K562 (cell line): Measurements from ENCODE around the gene CMTM8. TPM values are rescaled to one million over a fixed set of nuclear protein-coding genes. Genes with fewer than 3 reads are reported as not detected.

ENCODE experiments used
- ATAC-seq: fragments of 200-7000 bp; cut with Tn5 transposase; 3 replicates; pipeline ENCODE4 v1.9.1; 2020; ENCODE audit warnings: moderate library complexity
- BruUV-seq: library from RNA; stranded (reverse); fragments of 400-500 nt; replicated peaks from 2 replicates; lab custom pipeline; 2021; lab: Mats Ljungman, UMichigan
- CTCF ChIA-PET: fragments of 300-600 bp; formaldehyde crosslinking; extraction: SDS; loops from one replicate; lab custom pipeline; 2021; ENCODE audit warnings: low intra/inter-chr PET ratio; lab: Yijun Ruan, JAX
- POLR2A ChIA-PET: fragments of 300-600, 350-650 bp; sonication (Branson Sonifier 250); formaldehyde crosslinking; extraction: SDS; loops from one replicate; lab custom pipeline; 2021; ENCODE audit warnings: antibody characterized with exemption, inconsistent platforms; lab: Yijun Ruan, JAX
- DNase-seq, 4 experiments: peaks; one replicate each; pipeline versions ENCODE4 v3.0.0 to v3.0.0-alpha.2; 2011 to 2018; ENCODE audit warnings: low spot score in 3 of 4, mixed read lengths in 3 of 4; ENCODE audit errors: extremely low read depth in 1 of 4
- FAIRE-seq: peaks from 2 replicates; lab custom pipeline; 2011; peaks lifted over from hg19 to GRCh38; lab: Jason Lieb, UNC
- H2AFZ ChIP-seq: 2 replicates; pipeline ENCODE4 v1.6.0; 2011; ENCODE audit warnings: low read depth, low read length, control low read depth, inconsistent platforms
- H3K27ac ChIP-seq: fragments of 200-600 bp; 3 replicates; pipeline ENCODE4 v1.8.0; 2011; ENCODE audit warnings: low read depth, mild to moderate bottlenecking, control low read depth, inconsistent platforms, low read length, moderate library complexity, mixed read lengths; ENCODE audit errors: extremely low read depth
- H3K27me3 ChIP-seq, 2 experiments: fragments of 300-600 bp in 1 of 2; 2 replicates in 1 of 2; 3 replicates in 1 of 2; pipeline versions ENCODE4 v1.6.0 to v1.8.0; 2011; ENCODE audit warnings: inconsistent platforms in 2 of 2, low read length in 2 of 2, mild to moderate bottlenecking in 1 of 2, mixed read lengths in 1 of 2, moderate library complexity in 1 of 2; ENCODE audit not compliant: control insufficient read depth in 2 of 2, insufficient read depth in 2 of 2
- H3K36me3 ChIP-seq: fragments of 300-600 bp; 3 replicates; pipeline ENCODE4 v1.8.0; 2011; ENCODE audit warnings: mild to moderate bottlenecking, low read length, inconsistent platforms; ENCODE audit not compliant: control insufficient read depth, insufficient read depth
- H3K4me1 ChIP-seq, 2 experiments: fragments of 200-600 bp in 1 of 2; replicated peaks in 1 of 2; 2 replicates in 1 of 2; 3 replicates in 1 of 2; pipeline versions ENCODE4 v1.5.1 to v1.8.0; 2011; ENCODE audit warnings: inconsistent platforms in 2 of 2, low read length in 2 of 2, mild to moderate bottlenecking in 1 of 2, mixed read lengths in 1 of 2, moderate library complexity in 1 of 2; ENCODE audit not compliant: control insufficient read depth in 2 of 2, insufficient read depth in 2 of 2
- H3K4me2 ChIP-seq: 2 replicates; pipeline ENCODE4 v1.6.1; 2011; ENCODE audit warnings: low read length, control low read depth, inconsistent platforms, mixed read lengths; ENCODE audit not compliant: insufficient read depth
- H3K4me3 ChIP-seq: fragments of 200-600 bp; sonication (generic), shearing (Covaris generic); 2 replicates; pipeline ENCODE4 v1.5.1; 2016; ENCODE audit warnings: control low read depth, inconsistent platforms
- H3K79me2 ChIP-seq: fragments of 200-600 bp; 3 replicates; pipeline ENCODE4 v1.8.0; 2011; ENCODE audit warnings: low read length, inconsistent platforms; ENCODE audit not compliant: control insufficient read depth, insufficient read depth
- H3K9ac ChIP-seq, 2 experiments: 2 replicates each; pipeline versions ENCODE4 v1.6.0 to v1.6.1; 2011; ENCODE audit warnings: low read depth in 2 of 2, low read length in 2 of 2, control low read depth in 1 of 2, inconsistent platforms in 1 of 2, mild to moderate bottlenecking in 1 of 2, mixed read lengths in 1 of 2; ENCODE audit not compliant: insufficient read depth in 1 of 2
- H3K9me1 ChIP-seq: one replicate; pipeline ENCODE4 v1.6.0; 2011; ENCODE audit warnings: inconsistent platforms, mild to moderate bottlenecking, low read length, moderate library complexity; ENCODE audit not compliant: control insufficient read depth, insufficient read depth
- H3K9me3 ChIP-seq: replicated peaks from 2 replicates; pipeline ENCODE4 v1.5.1; 2011; ENCODE audit warnings: low read depth, low read length, inconsistent platforms; ENCODE audit not compliant: control insufficient read depth, insufficient read depth
- H4K20me1 ChIP-seq: replicated peaks from 2 replicates; pipeline ENCODE4 v1.6.1; 2011; ENCODE audit warnings: low read length, inconsistent platforms, mixed read lengths; ENCODE audit not compliant: control insufficient read depth, insufficient read depth
- COPS2 ChIP-seq: fragments of 450-650 bp; conservative IDR thresholded peaks from 2 replicates; pipeline ENCODE4 v1.6.1; 2016; ENCODE audit warnings: mild to moderate bottlenecking, moderate library complexity
- CSDE1 ChIP-seq, 2 experiments: fragments of 450-650 bp; IDR thresholded peaks; 2 replicates each; pipeline ENCODE4 v1.6.1; 2016; ENCODE audit warnings: mild to moderate bottlenecking in 1 of 2
- EZH2 ChIP-seq: IDR thresholded peaks from 2 replicates; pipeline ENCODE4 v1.6.1; 2012; ENCODE audit warnings: low read depth, mild to moderate bottlenecking, inconsistent platforms, low read length, borderline replicate concordance
- KAT7 ChIP-seq: sonication (generic); formaldehyde crosslinking; IDR thresholded peaks from 2 replicates; pipeline ENCODE4 v1.8.0; 2022; ENCODE audit warnings: missing genetic modification reagents, mild to moderate bottlenecking, borderline replicate concordance
- MED1 ChIP-seq: sonication (generic); formaldehyde crosslinking; IDR thresholded peaks from 2 replicates; pipeline ENCODE4 v1.8.1; 2023; ENCODE audit warnings: missing genetic modification reagents, borderline replicate concordance
- PHB2 ChIP-seq: fragments of 450-650 bp; IDR thresholded peaks from 2 replicates; pipeline ENCODE4 v1.6.1; 2017; ENCODE audit warnings: low read depth
- TAF1 ChIP-seq: IDR thresholded peaks from 2 replicates; pipeline ENCODE4 v1.6.1; 2011; ENCODE audit warnings: mild to moderate bottlenecking, low read length, moderate library complexity; ENCODE audit not compliant: insufficient read depth, control insufficient read depth, severe bottlenecking; ENCODE audit errors: extremely low read depth
- ZNF512 ChIP-seq: IDR thresholded peaks from 2 replicates; pipeline ENCODE4 v1.6.1; 2016; ENCODE audit warnings: missing genetic modification characterization, missing compliant biosample characterization
- WGBS: fragments of 100-300 bp; shearing (Covaris generic); methylation state at CpG from one replicate; pipeline ENCODE4 v1.1.6; 2016; ENCODE audit warnings: low coverage, mixed read lengths; ENCODE audit not compliant: insufficient coverage; ENCODE audit errors: missing lambda C conversion rate; 5-methylcytosine and 5-hydroxymethylcytosine counted together
- in situ Hi-C: fragments of 300-500 bp; cut with MboI; formaldehyde crosslinking; loops from 4 replicates; pipeline ENCODE4 v1.15.0; 2018; ENCODE audit warnings: inconsistent platforms, mixed read lengths
- intact Hi-C: fragments of 100-400 bp; cut with micrococcal nuclease; formaldehyde crosslinking; loops from 2 replicates; pipeline ENCODE4 v1.14.2; 2022
- polyA plus RNA-seq, 8 experiments: library from polyadenylated mRNA; depleted of rRNA in 4 of 8; stranded (reverse) in 5 of 8; unstranded in 3 of 8; fragments of >200 nt; fragmentation: Nextera tagmentation in 2 of 8; fragmentation: Illumina TruSeq in 1 of 8; extraction: Ambion mirVana in 2 of 8; extraction: Trizol in 1 of 8; gene quantifications; 2 replicates each; pipeline versions ENCODE4 v1.2.1 to v1.2.3, GENCODE V29; 2011 to 2014; ENCODE audit warnings: inconsistent platforms in 1 of 8, missing spikeins in 1 of 8
- total RNA-seq, 7 experiments: library from RNA; depleted of rRNA in 6 of 7; stranded (reverse); fragments of >200 nt in 6 of 7; fragmentation: Illumina TruSeq in 2 of 7; extraction: Trizol in 2 of 7; gene quantifications; 2 replicates each; pipeline versions ENCODE4 v1.2.1 to v1.2.3, GENCODE V29; 2011 to 2021; ENCODE audit warnings: low replicate concordance in 1 of 7

The CMTM8 gene
- total and polyA plus RNA-seq, 9 of the 15 experiments (the other 6 are each of a cell fraction or from before 2014, with no cell fraction given): not detected

DNA sequence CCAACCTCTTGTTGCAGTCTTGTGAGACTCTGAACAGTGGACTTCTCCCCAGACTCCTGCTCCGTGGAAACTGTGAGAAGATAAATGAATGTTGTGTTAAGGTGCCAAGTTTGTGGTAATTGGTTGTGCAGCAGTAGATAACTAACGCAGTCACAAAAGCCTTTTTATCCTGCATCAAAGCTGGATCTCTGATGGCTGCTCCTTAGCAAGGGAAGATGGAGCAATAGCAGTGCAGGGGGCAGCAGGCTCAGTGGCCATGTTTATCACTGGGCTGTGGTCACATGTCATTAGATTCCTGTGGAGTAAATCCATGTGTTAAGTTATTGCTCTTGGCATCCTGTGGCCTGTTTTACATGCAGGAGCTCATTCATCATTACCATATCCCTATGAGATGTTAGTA lies 166.7 kb downstream of the CMTM8 start:
- DNase-seq (no peak), FAIRE-seq (no peak), ATAC-seq (no peak)
- Histone ChIP-seq H3K4me3 (no peak overlapping the region), H3K9me1 (no peaks in the 10 kb centered on the region), H2AFZ (no peak overlapping the region), H3K27me3 (peaks cover 32 to 45% of the 10 kb centered on the region in 2 experiments; a peak in 4 of 5 replicates), H3K36me3 (no peaks in the 10 kb centered on the region), H3K9ac (no peak overlapping the region), H3K9me3 (no peaks in the 10 kb centered on the region), H3K79me2 (no peaks in the 10 kb centered on the region), H3K4me1 (peaks cover 0 to 6% of the 10 kb centered on the region in 2 experiments; a peak in 1 of 5 replicates), H4K20me1 (no peaks in the 10 kb centered on the region; the same call in 1 of the 2 replicates), H3K4me2 (no peak overlapping the region), H3K27ac (no peak overlapping the region)
- ChIA-PET CTCF (no interaction called here), POLR2A (no interaction called here)
- WGBS: 0% methylated on average over 2 of the region's 2 CpGs
- in situ Hi-C loops: no loop called here
- BruUV-seq: no TSS peak
- no peak for TF ChIP-seq TAF1
- TF ChIP-seq MED1 (CRISPR knock-in tag): no peak
- TF ChIP-seq KAT7 (CRISPR knock-in tag): no peak
- no peak for TF ChIP-seq EZH2
- no peak for TF ChIP-seq CSDE1 (IDR thresholded peaks at IDR 0.05)
- no peak for TF ChIP-seq PHB2
- no peak for TF ChIP-seq ZNF512 (tag)
- TF ChIP-seq COPS2: no peak
- intact Hi-C loops: no loop called here
